Fibroblast of the aortic adventitia (primary cell): Measurements from ENCODE around the gene GPR162. TPM values are rescaled to one million over a fixed set of nuclear protein-coding genes. Genes with fewer than 3 reads are reported as not detected.

ENCODE experiments used
- DNase-seq: peaks from one replicate; pipeline ENCODE4 v3.0.0-alpha.2; 2010; ENCODE audit warnings: low read depth
- H3K4me3 ChIP-seq: 2 replicates; pipeline ENCODE4 v1.5.1; 2011; ENCODE audit warnings: low read depth, mild to moderate bottlenecking, control low read depth, low read length, moderate library complexity
- CTCF ChIP-seq: IDR thresholded peaks from 2 replicates; pipeline ENCODE4 v1.5.1; 2011; ENCODE audit warnings: mild to moderate bottlenecking, low read length, control low read depth, inconsistent platforms; ENCODE audit not compliant: insufficient read depth
- total RNA-seq: library from RNA; depleted of rRNA; stranded (reverse); fragments of >200 nt; gene quantifications from 2 replicates; pipeline ENCODE4 v1.2.3, GENCODE V29; 2012; ENCODE audit warnings: low replicate concordance

Gene GPR162
- total RNA-seq, 1 donor: 2.6 TPM

GRCh38 chr12:6834254-6834653 lies 12.6 kb downstream of the GPR162 start:
- H3K4me3 ChIP-seq: no peak overlapping the region
- TF ChIP-seq CTCF: no peak
- no peak for DNase-seq

- DNase-seq: no peak
- TF ChIP-seq CTCF: no peak
- no peak overlapping the region for H3K4me3 ChIP-seq
These were observed 13.3 kb downstream of the GPR162 start for GRCh38 chr12:6834873-6835272.

GRCh38 chr12:6836851-6837250 lies 15.2 kb downstream of the GPR162 start:
- no peak overlapping the region for H3K4me3 ChIP-seq
- no peak for TF ChIP-seq CTCF
- DNase-seq: no peak

GRCh38 chr12:6837370-6838060 lies 15.9 kb downstream of the GPR162 start:
- TF ChIP-seq CTCF: no peak
- H3K4me3 ChIP-seq: no peak overlapping the region
- DNase-seq: no peak

GRCh38 chr12:6838854-6839253 lies 17.2 kb downstream of the GPR162 start:
- no peak for DNase-seq

GRCh38 chr12:6839482-6840201 lies 18.0 kb downstream of the GPR162 start:
- no peak for TF ChIP-seq CTCF
- DNase-seq: no peak
- no peak overlapping the region for H3K4me3 ChIP-seq

More at GRCh38 chr12:6838854-6839253, 17.2 kb downstream of the GPR162 start:
- TF ChIP-seq CTCF: no peak
- no peak overlapping the region for H3K4me3 ChIP-seq
